ENCODE data around the gene TMEM231.

DNA sequence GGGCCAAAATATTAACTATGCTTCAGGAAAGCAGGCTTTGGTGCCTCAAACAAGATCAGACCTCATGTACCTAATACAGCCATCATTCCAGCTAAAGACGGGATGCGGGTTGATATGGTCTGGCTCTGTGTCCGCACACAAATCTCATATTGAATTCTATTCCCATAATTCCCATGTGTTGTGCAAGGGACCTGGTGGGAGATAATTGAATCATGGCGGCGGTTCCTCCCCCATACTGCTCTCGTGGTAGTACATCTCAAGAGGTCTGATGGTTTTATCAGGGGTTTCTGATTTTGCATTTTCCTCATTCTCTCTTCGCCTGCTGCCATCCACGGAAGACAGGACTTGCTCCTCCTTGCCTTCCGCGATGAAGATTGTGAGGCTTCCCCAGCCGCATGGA lies 41.8 kb downstream of the TMEM231 start:
- TF ChIP-seq, protein P1, sequence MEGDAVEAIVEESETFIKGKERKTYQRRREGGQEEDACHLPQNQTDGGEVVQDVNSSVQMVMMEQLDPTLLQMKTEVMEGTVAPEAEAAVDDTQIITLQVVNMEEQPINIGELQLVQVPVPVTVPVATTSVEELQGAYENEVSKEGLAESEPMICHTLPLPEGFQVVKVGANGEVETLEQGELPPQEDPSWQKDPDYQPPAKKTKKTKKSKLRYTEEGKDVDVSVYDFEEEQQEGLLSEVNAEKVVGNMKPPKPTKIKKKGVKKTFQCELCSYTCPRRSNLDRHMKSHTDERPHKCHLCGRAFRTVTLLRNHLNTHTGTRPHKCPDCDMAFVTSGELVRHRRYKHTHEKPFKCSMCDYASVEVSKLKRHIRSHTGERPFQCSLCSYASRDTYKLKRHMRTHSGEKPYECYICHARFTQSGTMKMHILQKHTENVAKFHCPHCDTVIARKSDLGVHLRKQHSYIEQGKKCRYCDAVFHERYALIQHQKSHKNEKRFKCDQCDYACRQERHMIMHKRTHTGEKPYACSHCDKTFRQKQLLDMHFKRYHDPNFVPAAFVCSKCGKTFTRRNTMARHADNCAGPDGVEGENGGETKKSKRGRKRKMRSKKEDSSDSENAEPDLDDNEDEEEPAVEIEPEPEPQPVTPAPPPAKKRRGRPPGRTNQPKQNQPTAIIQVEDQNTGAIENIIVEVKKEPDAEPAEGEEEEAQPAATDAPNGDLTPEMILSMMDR (IDR thresholded peaks at IDR 0.05) = no peak
- TF ChIP-seq POLR2A (IDR thresholded peaks at IDR 0.05) = no peak
